Stimulated activated CD8-positive, alpha-beta memory T cell treated with anti-CD3 and anti-CD28 coated beads, Interleukin-15, amount 100 ng/mL, for 24 hours (primary cell): ENCODE measurements around the gene HPN.
A peak's percentile ranks its signal among the peaks of the same experiment; 100 is the strongest.
"Not testable (repeated sequence)": the region's sequence is repeated elsewhere in the genome, so short reads cannot be mapped to it uniquely, and the experiment has no call there.

Experiments used
- DNase-seq: peaks from one replicate; pipeline ENCODE4 v3.0.0-alpha.2; 2020; ENCODE audit warnings: low read depth

The HPN gene

DNA sequence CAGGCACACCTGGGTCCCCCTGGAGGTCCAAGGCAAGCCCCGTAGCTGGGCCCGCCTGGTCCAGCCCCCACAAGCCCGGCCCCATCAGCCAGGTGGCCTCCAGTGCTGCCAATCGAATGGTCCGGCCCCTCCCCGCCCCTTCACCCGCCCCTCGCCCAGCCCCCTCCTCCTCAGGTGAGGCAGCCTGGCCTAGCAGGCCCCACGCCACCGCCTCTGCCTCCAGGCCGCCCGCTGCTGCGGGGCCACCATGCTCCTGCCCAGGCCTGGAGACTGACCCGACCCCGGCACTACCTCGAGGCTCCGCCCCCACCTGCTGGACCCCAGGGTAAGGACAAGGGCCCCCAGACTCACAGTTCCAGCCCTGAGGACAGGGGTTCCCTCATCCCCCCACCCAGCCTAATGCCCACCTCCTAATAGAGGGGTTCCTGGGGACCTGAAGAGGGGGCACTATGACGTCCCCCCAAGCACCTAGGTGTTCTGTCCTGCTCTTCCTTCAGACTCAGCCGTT lies at the start of gene HPN:
HPN (plus strand) TSS at position 174 of the 508 bp plus-strand sequence. CDS start 786 bp downstream, outside the sequence.
- DNase-seq: no peak

- DNase-seq: not testable (repeated sequence)
These were observed 48.9 kb upstream of the HPN start for GRCh38 chr19:34992582-34992981.

- no peak for DNase-seq
These were observed 47.3 kb upstream of the HPN start for GRCh38 chr19:34994286-34994642.

- no peak for DNase-seq
These were observed 46.6 kb upstream of the HPN start for GRCh38 chr19:34994643-34995541.

DNA sequence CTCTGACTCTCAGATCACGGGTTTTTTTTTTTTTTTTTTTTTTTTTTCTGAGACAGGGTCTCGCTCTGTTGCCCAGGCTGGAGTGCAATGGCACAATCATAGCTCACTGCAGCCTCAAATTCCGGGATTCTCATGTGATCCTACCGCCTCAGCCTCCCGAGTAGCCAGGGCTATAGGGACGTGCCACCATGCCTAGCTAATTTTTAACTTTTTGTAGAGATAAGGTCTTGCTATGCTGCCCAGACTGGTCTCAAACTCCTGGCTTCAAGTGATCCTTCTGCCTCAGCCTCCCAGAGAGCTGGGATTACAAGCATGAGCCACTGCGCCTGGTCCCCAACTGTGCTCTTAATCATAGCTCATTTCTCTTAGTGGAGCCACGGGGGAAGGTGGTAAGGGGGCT lies 46.0 kb upstream of the HPN start:
- DNase-seq: no peak

GRCh38 chr19:34997071-34997617 lies 44.4 kb upstream of the HPN start:
- no peak for DNase-seq

DNA sequence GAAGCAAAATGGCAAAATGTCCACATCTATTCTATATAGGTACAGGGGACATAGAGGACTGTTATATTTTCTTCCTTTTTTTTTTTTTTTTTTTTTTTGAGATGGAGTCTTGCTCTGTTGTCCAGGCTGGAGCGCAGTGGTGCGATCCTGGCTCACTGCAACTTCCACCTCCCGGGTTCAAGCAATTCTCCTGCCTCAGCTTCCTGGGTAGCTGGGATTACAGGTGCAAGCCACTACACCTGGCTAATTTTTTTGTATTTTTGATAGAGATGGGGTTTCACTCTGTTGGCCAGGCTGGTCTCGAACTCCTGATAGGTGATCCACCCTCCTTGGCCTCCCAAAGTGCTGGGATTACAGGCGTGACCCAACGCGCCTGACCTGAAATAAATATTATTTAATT lies 43.3 kb upstream of the HPN start:
- DNase-seq: not testable (repeated sequence)

DNA sequence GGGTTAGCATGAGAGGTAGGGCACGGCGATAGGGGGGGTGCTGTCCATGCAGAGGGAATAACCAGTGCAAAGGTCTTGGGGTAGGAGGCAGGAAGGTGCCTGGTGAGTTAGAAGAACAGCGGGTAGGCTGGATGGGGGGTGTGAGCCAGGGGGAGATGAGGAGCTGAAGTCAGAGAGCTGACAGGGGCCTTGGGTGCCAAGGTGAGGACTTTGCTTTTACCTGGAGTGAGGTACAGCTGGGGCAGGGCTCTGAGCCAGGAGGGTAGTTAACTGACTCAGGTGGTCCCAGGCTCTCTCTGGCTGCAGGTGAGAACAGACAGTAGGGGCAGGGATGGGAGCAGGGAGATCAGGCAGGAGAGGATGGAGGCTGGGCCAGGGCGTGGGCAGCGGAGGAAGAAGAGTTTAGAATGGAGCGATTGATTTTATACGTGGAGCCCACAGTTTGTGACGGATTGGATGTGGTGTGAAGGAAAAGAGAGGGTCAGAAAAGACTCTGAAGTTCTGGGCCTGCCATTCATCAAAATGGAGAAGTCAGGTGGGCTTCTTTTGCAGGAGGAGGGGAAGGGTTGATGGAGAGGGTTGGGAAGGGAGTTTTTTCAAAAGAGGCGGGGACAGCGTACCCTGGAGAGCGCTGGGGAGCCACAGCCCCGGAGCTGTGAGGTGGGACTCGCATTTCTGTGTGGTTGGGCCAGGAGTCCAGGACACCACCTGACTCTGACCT lies 42.6 kb upstream of the HPN start:
- no peak for DNase-seq

DNA sequence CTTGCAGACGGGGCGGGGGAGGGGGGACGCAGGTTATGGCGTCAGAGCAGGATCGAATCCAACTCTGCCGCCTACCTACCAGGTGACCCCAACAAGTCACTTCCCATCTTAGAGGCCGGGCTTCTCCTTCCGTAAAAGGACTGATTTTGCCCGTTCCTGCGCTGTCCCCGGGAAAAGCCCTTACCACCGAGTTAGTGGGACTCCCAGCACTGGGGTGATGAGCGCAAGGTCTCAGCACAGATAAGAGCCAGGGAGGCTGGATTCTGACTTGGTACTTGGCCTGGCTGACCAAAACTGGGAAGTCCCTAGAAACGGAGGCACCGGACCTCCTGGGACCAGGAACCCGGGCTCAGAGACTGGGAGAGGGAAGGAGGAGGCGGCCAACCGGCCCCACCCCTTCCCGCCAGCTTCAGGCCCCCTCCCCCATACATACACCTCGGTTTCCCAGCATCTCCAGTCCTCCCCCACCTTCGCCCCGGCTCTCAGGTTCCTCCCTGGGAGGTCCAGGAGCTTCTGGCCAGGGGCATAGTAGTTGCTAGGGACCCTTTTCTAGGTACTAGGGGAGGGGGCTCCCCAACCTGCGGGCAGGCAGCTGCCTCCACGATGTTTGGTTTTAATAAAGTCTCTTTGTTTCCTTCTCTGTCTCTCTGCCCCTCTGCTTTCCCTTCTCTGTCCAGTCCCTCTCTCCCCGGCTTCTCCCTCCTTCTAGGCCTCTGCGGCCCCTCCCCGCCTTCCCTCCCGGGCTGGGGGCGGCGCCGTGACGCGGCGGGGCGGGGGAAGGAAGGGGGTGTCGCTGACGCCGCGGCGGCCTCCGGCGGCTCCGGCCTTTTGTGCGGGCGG lies 41.8 kb upstream of the HPN start, which contains the start of gene GRAMD1A:
GRAMD1A (plus strand) TSS at position 826 of the 840 bp plus-strand sequence. CDS start 156 bp downstream, outside the sequence.
- DNase-seq: peak; percentile 48

DNA sequence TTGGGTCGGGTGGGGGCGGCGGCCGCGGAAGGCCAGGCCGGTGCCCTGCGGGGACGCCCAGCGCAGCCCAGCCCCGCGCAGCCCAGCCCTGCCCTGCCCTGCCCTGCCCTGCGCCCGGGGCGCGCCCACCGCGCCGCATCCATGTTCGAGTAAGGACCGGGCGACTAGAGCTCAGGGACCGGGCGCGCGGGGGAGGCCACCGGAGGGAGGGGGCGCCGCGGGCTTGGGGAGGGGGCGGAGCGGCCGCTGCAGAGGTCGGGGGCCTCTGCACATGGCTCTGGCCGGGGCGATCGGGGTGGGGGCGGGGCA lies 41.2 kb upstream of the HPN start:
- no peak for DNase-seq

GRCh38 chr19:35000647-35001501 lies 40.6 kb upstream of the HPN start:
- DNase-seq: no peak

DNA sequence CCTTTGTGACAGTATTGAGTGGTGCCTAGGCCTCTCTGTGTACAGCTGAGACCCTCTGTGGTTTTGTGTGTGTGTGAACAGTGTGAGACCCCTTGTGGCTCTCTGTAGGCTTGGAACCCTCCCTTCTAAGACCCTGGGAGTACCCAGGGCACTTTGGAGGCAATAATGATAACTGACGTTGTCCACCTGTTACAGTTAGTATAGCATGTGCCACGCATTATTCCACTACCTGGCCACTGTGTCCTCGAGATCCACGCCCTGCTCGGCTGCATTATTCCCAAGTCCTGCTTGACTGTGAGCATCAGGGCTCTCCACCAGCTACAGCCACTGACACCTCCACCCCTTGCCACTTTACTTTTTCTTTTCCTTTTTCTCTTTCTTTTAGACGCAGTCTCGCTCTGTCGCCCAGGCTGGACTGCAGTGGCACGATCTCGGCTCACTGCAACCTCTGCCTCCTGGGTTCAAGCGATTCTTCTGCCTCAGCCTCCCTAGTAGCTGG lies 39.4 kb upstream of the HPN start:
- no peak for DNase-seq

- no peak for DNase-seq
These were observed 36.8 kb upstream of the HPN start for GRCh38 chr19:35004517-35005255.

GRCh38 chr19:35005256-35005977 lies 36.1 kb upstream of the HPN start:
- DNase-seq: no peak

DNA sequence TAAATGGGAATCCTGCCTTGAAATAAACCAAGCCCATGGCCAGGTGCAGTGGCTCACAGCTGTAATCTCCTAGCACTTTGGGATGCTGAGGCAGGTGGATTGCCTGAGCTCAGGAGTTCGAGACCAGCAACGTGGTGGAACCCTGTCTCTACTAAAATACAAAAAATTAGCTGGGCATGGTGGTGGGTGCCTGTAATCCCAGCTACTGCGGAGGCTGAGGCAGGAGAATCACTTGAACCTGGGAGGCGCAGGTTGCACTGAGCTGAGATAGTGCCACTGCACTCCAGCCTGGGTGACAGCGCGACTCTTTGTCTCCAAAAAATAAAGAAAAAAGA lies 35.5 kb upstream of the HPN start:
- DNase-seq: not testable (repeated sequence)

GRCh38 chr19:35006342-35006998 lies 35.1 kb upstream of the HPN start:
- DNase-seq: no peak

DNA sequence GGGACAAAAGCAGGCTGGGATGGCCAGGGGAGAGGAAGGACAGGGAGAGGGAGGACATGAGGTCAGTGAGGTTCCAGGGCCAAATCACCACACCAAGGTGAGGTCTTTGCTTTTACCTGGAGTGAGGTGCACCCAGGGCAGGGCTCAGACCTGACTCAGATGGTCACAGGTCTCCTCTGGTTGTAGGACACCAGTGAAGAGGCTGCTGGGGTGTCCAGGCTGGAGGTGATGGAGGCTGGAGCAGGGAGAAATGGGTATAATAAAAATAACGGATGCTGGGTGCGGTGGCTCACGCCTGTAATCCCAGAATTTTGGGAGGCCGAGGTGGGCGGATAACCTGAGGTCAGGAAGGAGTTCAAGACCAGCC lies 34.5 kb upstream of the HPN start:
- DNase-seq: no peak

DNA sequence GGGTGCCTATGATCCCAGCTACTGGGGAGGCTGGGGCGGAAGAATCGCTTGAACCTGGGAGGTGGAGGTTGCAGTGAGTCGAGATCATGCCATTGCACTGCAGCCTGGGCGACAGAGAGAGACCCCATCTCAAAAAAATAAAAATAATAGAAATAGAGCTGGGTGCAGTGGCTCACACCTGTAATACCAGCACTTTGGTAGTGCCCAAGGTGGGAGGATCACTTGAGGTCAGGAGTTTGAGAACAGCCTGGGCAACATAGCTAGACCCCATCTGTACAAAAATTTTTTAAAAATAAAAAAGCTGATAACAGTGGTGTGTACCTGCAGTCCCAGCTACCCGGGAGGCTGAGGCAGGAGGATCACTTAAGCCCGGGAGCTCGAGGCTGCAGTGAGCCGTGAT lies 34.1 kb upstream of the HPN start:
- not testable (repeated sequence) for DNase-seq

- DNase-seq: no peak
These were observed 32.6 kb upstream of the HPN start for GRCh38 chr19:35008891-35009341.
